Nucleus accumbens (tissue), 56 donors: ENCODE measurements around the gene HRH3.

Experiments
- DNase-seq, 56 donors: peaks; one replicate each; lab custom pipeline; 2025; lab: John Stamatoyannopoulos, UW

The HRH3 gene

GRCh38 chr20:62217913-62218773 is 1.9 kb downstream of the HRH3 start:
- no peak for DNase-seq

DNA sequence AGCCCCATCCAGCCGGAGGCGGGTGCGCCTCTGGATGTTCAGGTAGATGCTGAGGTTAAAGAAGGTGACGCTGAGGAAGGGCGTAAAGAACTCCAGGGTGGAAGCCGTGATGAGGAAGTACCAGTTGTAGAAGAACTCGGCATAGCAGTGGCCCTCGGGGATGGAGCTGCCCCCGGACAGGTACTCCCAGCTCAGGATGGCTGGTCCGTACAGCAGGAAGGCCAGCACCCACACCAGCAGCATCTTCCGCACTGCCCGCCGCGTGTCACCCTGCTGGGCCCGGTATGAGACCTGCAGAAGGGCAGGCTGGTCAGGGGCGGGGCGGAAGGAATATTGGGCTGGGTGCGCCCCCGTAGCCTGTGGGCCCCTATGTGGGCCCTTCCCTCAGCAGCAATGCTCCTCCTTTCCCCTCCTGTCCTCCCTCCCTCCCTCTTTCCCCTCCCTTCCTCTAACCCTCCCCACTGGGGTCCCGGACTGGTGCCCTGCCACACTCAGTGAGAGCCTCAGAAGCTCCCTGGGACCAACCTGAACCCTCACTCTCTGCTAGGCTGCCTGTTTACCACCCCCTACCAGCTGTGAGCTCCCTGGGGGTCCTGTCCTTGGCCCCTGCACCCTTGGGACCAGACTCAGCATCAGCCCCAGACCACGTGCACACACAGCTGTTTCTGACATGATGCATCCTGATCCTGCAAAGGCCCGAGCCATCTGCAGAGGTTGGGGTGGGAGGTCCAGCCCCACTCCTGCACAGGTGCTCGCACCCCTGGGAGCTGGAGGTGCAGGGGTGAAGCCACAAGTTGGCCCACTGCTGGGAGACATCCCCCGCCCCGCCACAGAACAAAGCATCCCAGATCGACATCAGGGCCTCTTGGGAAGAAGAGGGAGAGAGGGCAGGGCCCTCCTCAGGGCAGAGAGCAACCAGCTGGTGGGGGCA is 3.2 kb downstream of the HRH3 start:
- DNase-seq: no peak

DNA sequence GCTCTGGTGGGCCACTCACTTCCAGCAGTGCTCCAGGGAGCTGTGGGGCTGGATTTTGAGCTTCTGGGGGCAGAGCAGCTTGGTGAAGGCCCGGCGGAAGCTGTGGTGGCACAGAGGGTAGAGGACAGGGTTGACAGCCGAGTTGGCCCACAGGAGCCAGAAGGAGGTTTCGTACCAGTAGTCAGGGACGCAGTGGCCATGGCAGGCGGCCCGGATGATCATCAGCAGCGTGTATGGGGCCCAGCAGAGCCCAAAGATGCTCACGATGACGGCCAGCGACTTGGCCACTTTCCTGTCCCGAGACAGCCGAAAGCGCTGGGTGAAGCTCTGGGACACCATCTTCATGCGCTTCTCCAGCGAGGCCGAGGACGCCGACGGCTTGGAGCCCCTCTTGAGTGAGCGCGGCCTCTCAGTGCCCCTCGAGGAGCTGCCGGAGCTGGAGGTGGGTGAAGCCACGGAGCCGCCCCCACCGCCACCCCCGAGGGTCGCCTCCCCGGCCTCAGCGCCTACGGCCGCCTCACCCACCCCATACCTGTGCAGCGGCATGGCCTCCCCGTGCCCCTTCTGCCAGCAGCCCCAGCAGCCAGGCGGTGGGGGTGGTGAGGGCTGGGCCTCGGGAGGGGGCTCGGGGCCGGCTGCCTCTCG is 4.0 kb downstream of the HRH3 start:
- DNase-seq: no peak

DNA sequence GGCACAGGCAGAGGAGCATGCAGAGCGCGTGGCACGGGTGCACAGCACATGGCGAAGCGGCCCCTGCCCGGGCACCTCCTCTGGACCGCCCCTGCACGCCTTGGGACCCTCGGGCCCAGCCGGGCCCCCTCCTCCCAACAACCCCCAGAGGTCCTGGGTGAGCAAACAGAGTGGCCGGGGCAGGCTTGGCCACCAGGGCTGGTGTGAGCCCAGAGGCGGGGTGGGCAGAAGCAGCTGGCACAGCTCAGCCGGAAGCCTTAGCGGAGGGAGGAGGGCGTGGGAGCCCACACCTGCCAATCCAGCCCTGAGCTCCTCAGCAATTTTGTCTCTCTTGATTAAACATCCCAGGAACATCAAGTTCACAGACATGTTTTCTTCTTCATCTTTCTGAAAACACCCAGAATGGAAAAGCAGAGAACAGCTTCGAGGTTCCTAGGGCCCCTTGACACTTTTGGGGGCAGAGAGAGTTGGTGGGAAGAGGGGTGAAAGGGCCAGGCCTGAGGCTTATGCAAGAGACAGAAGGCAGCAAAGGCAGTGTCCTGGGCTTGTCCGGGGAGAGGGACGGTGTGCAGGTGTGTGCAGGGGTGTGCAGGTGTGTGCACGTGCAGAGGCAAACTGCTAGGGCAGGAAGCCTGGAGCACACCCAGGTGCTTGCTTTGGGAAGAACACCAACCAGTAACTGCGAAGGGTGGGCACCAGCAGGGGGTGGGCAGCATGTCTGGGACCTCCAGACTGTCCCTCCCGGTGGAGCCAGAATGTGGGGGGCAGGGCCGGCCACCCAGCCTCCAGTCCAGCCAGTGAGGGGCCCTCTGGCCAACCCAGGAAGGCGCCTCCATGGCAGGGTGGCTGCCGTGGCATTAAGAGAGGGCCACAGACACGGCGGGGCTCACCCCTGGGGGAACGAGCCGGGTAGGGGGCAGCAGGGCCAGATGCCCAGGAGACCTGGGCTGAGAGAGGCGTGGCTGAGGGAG is 4.8 kb downstream of the HRH3 start:
- DNase-seq: peak in 10 of 56 donors; percentile 16 to 54 (median 29)

GRCh38 chr20:62214067-62214466 is 6.0 kb downstream of the HRH3 start:
- peak in 1 of 56 donors; percentile 9 for DNase-seq

DNA sequence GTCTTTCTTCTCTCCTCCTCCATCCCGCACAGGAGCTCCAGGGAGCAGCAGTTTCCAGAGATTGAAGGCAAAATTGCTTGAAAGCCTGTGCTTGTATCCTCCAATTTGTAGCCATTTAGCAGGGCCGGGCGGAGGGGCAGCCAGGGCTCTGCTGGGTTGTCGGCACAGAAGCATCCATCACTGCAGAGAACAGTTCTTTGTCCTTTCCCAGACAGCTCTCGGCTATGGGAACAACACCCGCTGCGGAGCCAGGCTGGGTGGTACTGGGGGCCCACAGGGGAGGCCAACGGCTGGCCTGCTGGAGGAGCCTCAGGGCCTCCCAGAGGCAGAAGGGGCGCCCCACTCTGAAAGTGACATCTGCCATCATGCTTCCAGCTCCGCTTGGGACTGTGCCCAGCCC is 7.8 kb downstream of the HRH3 start:
- DNase-seq: no peak

DNA sequence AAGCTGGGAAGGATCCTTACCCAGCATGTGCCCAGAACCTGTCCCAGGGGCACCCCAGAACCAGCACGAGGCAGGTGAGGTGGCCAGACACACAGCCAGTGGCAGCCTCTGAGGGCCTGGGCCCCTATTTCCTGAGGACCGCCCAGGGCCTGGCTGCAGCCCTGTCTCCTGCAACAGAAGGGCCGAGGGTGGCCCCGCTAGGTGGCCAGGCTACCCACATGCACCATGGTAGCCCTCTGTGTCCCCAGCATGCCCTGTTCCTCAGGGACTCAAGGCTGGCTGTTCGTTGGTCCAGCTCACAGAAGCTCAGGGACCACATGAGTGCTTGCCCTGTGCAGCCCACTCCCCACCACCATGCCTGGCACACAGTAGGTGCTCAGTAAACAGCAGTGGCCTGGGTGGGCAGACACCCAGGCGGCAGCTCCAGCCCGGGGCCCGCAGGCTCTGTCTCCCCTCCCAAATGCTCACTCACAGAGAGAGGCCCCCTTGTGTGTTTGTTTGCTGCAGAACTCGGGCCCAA is 8.2 kb downstream of the HRH3 start:
- DNase-seq: no peak

GRCh38 chr20:62211216-62211615 is 8.9 kb downstream of the HRH3 start:
- DNase-seq: no peak

- DNase-seq: no peak
Measured at GRCh38 chr20:62210496-62210855, 9.6 kb downstream of the HRH3 start.

- no peak for DNase-seq
Measured at GRCh38 chr20:62209850-62210495, 10.1 kb downstream of the HRH3 start.

GRCh38 chr20:62208795-62209755 is 11.0 kb downstream of the HRH3 start:
- DNase-seq: no peak

DNA sequence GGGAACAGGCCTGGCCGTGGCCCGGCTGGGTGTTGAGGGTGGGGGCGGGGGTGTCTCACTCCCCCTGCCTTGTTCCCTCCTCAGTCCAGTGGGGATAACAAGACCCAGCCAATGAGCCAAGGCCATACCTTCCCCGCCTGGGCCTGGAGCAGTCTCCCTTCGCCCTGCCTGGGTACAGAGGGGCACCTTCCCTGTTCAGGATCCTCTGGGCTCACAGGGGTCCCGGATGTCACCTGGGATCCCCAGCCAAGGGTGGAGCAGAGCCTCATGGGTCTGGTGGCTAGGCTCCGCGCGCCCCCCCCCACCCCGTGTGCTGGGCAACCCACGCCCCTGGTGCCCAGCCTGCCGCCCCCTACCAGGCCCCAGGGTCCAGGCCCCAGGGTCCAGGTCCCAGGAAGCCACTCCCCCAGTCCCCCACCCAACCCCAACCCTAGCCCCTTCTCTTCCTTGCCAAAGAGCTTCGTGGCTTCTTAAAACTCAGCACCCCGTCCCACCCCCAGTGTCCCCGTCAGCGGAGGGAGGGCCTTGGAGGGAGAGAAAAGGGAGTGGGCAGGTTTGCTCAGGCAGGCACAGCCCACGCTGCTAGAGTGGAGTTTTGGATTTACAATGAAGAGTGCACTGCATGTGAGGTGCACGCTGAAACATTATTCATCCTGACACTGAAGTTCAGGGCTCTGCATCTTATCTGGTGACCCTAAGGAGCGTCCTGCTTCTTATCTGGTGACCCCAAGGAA is 11.8 kb downstream of the HRH3 start:
- peak in 30 of 56 donors; percentile 6 to 82 (median 34) for DNase-seq

DNA sequence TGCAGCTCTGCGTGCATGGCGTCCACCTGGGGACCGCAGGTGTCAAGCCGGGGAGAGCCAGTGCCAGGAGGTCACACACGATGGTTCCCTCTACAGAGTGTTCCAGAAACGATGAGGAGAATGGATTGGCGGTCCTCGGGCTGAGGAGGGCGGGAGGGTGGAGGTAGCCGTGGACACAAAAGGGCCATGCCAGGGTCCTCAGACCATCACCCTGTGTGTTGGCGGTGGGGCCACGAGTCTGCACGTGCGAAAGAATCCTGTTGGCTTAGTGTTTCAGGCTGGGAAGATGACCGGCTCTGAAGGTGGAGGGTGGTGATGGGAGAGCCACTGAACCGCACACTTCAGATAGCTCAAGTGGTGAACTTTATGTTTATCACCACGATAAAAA is 13.7 kb downstream of the HRH3 start:
- no peak for DNase-seq

GRCh38 chr20:62205618-62206387 is 14.3 kb downstream of the HRH3 start:
- no peak for DNase-seq

DNA sequence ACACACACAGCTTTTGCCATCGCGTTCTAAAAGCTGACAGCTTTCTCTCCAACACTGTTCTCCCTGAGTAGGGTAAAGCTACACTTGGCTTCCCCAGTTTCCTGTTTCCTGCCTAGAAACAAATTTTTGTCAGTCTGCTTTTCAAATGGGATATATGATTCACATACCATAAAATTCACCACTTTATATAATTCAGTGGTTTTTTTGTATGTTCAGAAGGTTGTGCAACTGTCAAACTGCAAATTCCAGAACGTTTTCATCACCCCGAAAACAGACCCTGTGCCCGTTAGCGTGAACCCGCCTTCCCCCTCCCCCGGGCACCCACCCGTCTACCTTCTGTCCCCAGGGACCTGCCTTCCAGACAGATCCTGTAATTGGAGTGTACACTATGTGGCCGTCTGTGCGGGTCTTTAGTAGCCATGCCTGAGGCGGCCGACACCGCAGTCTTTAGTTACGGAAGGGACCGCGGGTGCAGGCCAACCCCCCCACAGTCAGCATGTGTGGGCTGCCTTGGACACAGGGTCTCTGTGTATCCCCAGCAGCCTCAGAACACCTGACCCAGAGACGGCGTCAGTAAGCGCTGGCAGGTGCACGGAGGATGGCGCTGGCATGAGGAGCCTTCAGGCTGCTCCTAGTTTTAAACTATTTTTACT is 16.6 kb downstream of the HRH3 start:
- no peak for DNase-seq
